OCI-M2 (cell line): ENCODE measurements around the gene GRB10.

Experiments
- DNase-seq: peaks from one replicate; lab custom pipeline; 2025; ENCODE audit not compliant: unreplicated experiment; lab: John Stamatoyannopoulos, UW

GRB10 gene

GRCh38 chr7:50696810-50697582, 85.7 kb downstream of the GRB10 start:
- no peak for DNase-seq

- no peak for DNase-seq
Observed at GRCh38 chr7:50695026-50695425, 87.7 kb downstream of the GRB10 start.

GRCh38 chr7:50693455-50694130, 89.1 kb downstream of the GRB10 start:
- DNase-seq, result no peak

GRCh38 chr7:50690541-50691011, 92.1 kb downstream of the GRB10 start:
- DNase-seq, result no peak

- DNase-seq, result no peak
Observed at GRCh38 chr7:50688226-50688590, 94.5 kb downstream of the GRB10 start.

GRCh38 chr7:50687575-50688225, 95.0 kb downstream of the GRB10 start:
- DNase-seq, result no peak

GRCh38 chr7:50687096-50687495, 95.6 kb downstream of the GRB10 start:
- no peak for DNase-seq

- no peak for DNase-seq
Observed at GRCh38 chr7:50685135-50686065, 97.3 kb downstream of the GRB10 start.

- DNase-seq, result no peak
Observed at GRCh38 chr7:50684713-50685075, 98.0 kb downstream of the GRB10 start.

GRCh38 chr7:50684011-50684712, 98.5 kb downstream of the GRB10 start:
- no peak for DNase-seq

GRCh38 chr7:50682573-50682972, 100.1 kb downstream of the GRB10 start:
- no peak for DNase-seq

- DNase-seq, result no peak
Observed at GRCh38 chr7:50682079-50682478, 100.6 kb downstream of the GRB10 start.

- no peak for DNase-seq
Observed at GRCh38 chr7:50681432-50682045, 101.2 kb downstream of the GRB10 start.

GRCh38 chr7:50679218-50680007, 103.3 kb downstream of the GRB10 start:
- no peak for DNase-seq

- no peak for DNase-seq
Observed at GRCh38 chr7:50678586-50678985, 104.1 kb downstream of the GRB10 start.

- no peak for DNase-seq
Observed at GRCh38 chr7:50677638-50677996, 105.1 kb downstream of the GRB10 start.

GRCh38 chr7:50676740-50677637, 105.7 kb downstream of the GRB10 start:
- DNase-seq, result no peak

- no peak for DNase-seq
Observed at GRCh38 chr7:50676079-50676478, 106.6 kb downstream of the GRB10 start.
